ENCODE results near the gene CFAP97D2. TPM values are rescaled to one million over a fixed set of nuclear protein-coding genes. Genes with fewer than 3 reads are reported as not detected.
"Not testable (repeated sequence)": the region's sequence is repeated elsewhere in the genome, so short reads cannot be mapped to it uniquely, and the experiment has no call there.

Gene CFAP97D2
- polyA plus RNA-seq, 1 donor: 0.06 TPM

- H3K4me3 ChIP-seq (ENCODE audit: low read length): peak within 1 kb of the TSS; percentile 91
- peaks cover 3% of the 10 kb centered on the region for H3K9me3 ChIP-seq (ENCODE audit: control insufficient read depth, low read depth, low read length)
- peaks cover 13% of the 10 kb centered on the region for H3K4me1 ChIP-seq (ENCODE audit: control insufficient read depth, insufficient read depth, low read length)
- peaks cover 29% of the 10 kb centered on the region for H3K36me3 ChIP-seq (ENCODE audit: control insufficient read depth, insufficient read depth, low read length)
- WGBS (ENCODE audit: insufficient coverage, low lambda C conversion rate): no CpG with 5 or more reads among the region's 76 CpGs
- peak; percentile 86 to 94 for DNase-seq
- H3K27me3 ChIP-seq (ENCODE audit: control insufficient read depth, insufficient read depth, low read length): no peaks in the 10 kb centered on the region
- H3K27ac ChIP-seq (ENCODE audit: low read length): peak within 1 kb of the TSS; percentile 95
These were observed 55.8 kb downstream of the CFAP97D2 start, which contains the start of gene CDC16 for GRCh38 chr13:114234645-114235421. Gene CDC16 (plus strand): TSS chr13:114234897. CDS start chr13:114235085, 188 bp downstream.

DNA sequence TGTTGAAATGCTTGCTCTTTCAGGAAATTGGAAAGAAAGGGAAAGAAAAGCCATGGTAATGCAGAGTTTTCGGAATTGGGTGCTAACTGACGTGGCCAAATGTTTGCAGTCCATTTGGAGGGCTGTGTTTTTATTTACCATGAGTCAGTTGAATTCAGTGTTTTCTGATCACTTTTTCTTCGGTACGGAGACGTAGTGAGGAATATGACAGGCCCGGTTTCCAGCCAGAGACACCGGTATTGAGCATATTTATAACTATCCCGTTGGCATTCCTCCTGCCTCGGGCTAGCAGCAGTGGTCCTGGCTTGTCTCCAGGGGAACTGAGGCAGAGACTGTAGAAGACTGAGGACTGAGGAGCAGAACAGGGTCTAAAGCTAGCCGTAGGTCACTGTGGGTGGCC, 56.6 kb downstream of the CFAP97D2 start:
- DNase-seq: no peak
- Histone ChIP-seq H3K4me3 (ENCODE audit: low read length) (peak overlapping the region; percentile 91), H3K4me1 (ENCODE audit: control insufficient read depth, insufficient read depth, low read length) (peaks cover 6% of the 10 kb centered on the region), H3K9me3 (ENCODE audit: control insufficient read depth, low read depth, low read length) (peaks cover 3% of the 10 kb centered on the region), H3K27ac (ENCODE audit: low read length) (peak overlapping the region; percentile 95), H3K27me3 (ENCODE audit: control insufficient read depth, insufficient read depth, low read length) (no peaks in the 10 kb centered on the region), H3K36me3 (ENCODE audit: control insufficient read depth, insufficient read depth, low read length) (peaks cover 34% of the 10 kb centered on the region)
- WGBS (ENCODE audit: insufficient coverage, low lambda C conversion rate): no CpG with 5 or more reads among the region's 10 CpGs

GRCh38 chr13:114236227-114236626, 57.2 kb downstream of the CFAP97D2 start:
- peak overlapping the region; percentile 91 for H3K4me3 ChIP-seq (ENCODE audit: low read length)
- no peak for DNase-seq
- WGBS (ENCODE audit: insufficient coverage, low lambda C conversion rate): 65% methylated on average over 4 of the region's 4 CpGs
- peaks cover 3% of the 10 kb centered on the region for H3K4me1 ChIP-seq (ENCODE audit: control insufficient read depth, insufficient read depth, low read length)
- H3K27ac ChIP-seq (ENCODE audit: low read length): no peak overlapping the region
- no peaks in the 10 kb centered on the region for H3K27me3 ChIP-seq (ENCODE audit: control insufficient read depth, insufficient read depth, low read length)
- peaks cover 3% of the 10 kb centered on the region for H3K9me3 ChIP-seq (ENCODE audit: control insufficient read depth, low read depth, low read length)
- peaks cover 38% of the 10 kb centered on the region for H3K36me3 ChIP-seq (ENCODE audit: control insufficient read depth, insufficient read depth, low read length)

DNA sequence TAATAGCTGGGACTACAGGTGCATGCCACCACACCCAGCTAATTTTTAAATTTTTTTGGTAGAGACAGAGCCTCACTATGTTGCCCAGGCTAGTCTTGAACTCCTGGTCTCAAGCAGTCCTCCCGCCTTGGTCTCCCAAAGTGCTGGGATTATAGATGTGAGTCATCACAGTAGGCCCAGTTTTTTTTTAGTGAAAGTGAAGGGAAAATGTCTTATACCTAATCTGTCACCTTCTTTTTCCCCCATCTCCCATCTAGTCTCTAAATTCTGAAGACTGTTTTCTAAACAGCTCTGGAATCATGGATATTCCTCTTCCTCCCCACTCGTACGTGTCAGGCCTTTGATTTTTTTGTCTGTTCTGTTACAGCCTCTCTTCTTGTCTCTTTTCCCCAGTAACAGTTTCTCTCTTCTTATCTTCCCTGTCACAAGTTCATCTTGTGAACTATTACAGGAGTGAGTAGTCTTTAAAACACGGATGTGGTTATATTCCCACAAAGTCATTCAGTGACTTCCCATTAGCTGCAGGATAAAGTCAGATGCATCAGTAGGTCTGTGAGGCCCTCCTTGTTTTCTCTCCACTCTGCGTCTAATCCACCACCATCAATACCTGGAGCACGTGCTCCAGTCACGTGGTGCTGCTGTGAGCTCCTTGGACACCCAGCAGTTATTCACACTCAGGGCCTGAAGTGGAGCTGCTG, 58.5 kb downstream of the CFAP97D2 start:
- Histone ChIP-seq H3K36me3 (ENCODE audit: control insufficient read depth, insufficient read depth, low read length) (peaks cover 52% of the 10 kb centered on the region), H3K4me3 (ENCODE audit: low read length) (no peak overlapping the region), H3K27me3 (ENCODE audit: control insufficient read depth, insufficient read depth, low read length) (no peaks in the 10 kb centered on the region), H3K4me1 (ENCODE audit: control insufficient read depth, insufficient read depth, low read length) (peaks cover 3% of the 10 kb centered on the region), H3K27ac (ENCODE audit: low read length) (no peak overlapping the region), H3K9me3 (ENCODE audit: control insufficient read depth, low read depth, low read length) (peaks cover 3% of the 10 kb centered on the region)
- DNase-seq: no peak
- WGBS (ENCODE audit: insufficient coverage, low lambda C conversion rate): 87% methylated on average over 3 of the region's 7 CpGs

DNA sequence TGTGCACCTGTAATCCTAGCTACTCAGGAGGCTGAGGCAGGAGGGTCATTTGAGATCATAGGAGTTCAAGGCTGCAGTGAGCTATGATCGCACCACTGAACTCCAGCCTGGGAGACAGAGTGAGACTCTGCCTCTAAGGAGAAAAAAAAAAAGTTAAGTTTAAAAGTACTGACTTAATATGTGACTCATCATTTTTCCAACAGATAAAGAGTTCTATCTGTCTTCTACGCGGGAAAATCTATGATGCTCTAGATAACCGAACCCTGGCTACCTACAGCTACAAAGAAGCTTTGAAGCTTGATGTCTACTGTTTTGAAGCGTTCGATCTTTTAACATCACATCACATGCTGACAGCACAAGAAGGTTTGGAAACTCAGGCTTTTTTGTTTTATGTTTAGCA, 62.9 kb downstream of the CFAP97D2 start:
- DNase-seq: no peak
- Histone ChIP-seq H3K27me3 (ENCODE audit: control insufficient read depth, insufficient read depth, low read length) (no peaks in the 10 kb centered on the region), H3K9me3 (ENCODE audit: control insufficient read depth, low read depth, low read length) (no peaks in the 10 kb centered on the region), H3K4me3 (ENCODE audit: low read length) (no peak overlapping the region), H3K36me3 (ENCODE audit: control insufficient read depth, insufficient read depth, low read length) (peaks cover 82% of the 10 kb centered on the region), H3K4me1 (ENCODE audit: control insufficient read depth, insufficient read depth, low read length) (no peaks in the 10 kb centered on the region), H3K27ac (ENCODE audit: low read length) (no peak overlapping the region)
- WGBS (ENCODE audit: insufficient coverage, low lambda C conversion rate): 80% methylated on average over 1 of the region's 6 CpGs

GRCh38 chr13:114243971-114244370, 64.9 kb downstream of the CFAP97D2 start:
- H3K36me3 ChIP-seq (ENCODE audit: control insufficient read depth, insufficient read depth, low read length): peaks cover 84% of the 10 kb centered on the region
- no CpG with 5 or more reads among the region's 3 CpGs for whole genome bisulfite sequencing (ENCODE audit: insufficient coverage, low lambda C conversion rate)
- no peaks in the 10 kb centered on the region for H3K27me3 ChIP-seq (ENCODE audit: control insufficient read depth, insufficient read depth, low read length)

DNA sequence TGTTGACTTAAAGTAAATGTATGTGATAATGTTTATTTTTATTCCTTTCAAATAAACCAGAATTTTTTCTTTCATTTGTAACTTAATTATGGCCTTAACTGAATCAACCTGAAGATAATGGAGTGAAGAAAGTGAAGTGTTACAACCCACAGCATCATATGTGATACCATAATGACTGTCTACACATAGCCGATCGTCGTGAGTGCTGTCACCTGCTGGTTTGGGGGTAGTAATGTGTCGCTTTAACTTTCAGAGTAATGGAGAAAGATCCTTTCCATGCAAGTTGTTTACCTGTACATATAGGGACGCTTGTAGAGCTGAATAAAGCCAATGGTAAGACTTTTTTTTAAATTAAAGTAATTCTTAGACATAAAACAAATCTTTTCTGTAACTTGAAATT, 65.6 kb downstream of the CFAP97D2 start:
- H3K27me3 ChIP-seq (ENCODE audit: control insufficient read depth, insufficient read depth, low read length): no peaks in the 10 kb centered on the region
- H3K9me3 ChIP-seq (ENCODE audit: control insufficient read depth, low read depth, low read length): no peaks in the 10 kb centered on the region
- no peak for DNase-seq
- peaks cover 81% of the 10 kb centered on the region for H3K36me3 ChIP-seq (ENCODE audit: control insufficient read depth, insufficient read depth, low read length)
- no peak overlapping the region for H3K27ac ChIP-seq (ENCODE audit: low read length)
- no peaks in the 10 kb centered on the region for H3K4me1 ChIP-seq (ENCODE audit: control insufficient read depth, insufficient read depth, low read length)
- no peak overlapping the region for H3K4me3 ChIP-seq (ENCODE audit: low read length)
- no CpG with 5 or more reads among the region's 5 CpGs for WGBS (ENCODE audit: insufficient coverage, low lambda C conversion rate)

More at GRCh38 chr13:114243971-114244370, 64.9 kb downstream of the CFAP97D2 start:
- H3K4me3 ChIP-seq (ENCODE audit: low read length): no peak overlapping the region
- no peak for DNase-seq
- H3K27ac ChIP-seq (ENCODE audit: low read length): no peak overlapping the region
- H3K4me1 ChIP-seq (ENCODE audit: control insufficient read depth, insufficient read depth, low read length): no peaks in the 10 kb centered on the region
- no peaks in the 10 kb centered on the region for H3K9me3 ChIP-seq (ENCODE audit: control insufficient read depth, low read depth, low read length)

- DNase-seq: no peak
- no peaks in the 10 kb centered on the region for H3K9me3 ChIP-seq (ENCODE audit: control insufficient read depth, low read depth, low read length)
- H3K4me3 ChIP-seq (ENCODE audit: low read length): no peak overlapping the region
- WGBS (ENCODE audit: insufficient coverage, low lambda C conversion rate): 80% methylated on average over 1 of the region's 3 CpGs
- no peaks in the 10 kb centered on the region for H3K27me3 ChIP-seq (ENCODE audit: control insufficient read depth, insufficient read depth, low read length)
- peaks cover 83% of the 10 kb centered on the region for H3K36me3 ChIP-seq (ENCODE audit: control insufficient read depth, insufficient read depth, low read length)
- no peaks in the 10 kb centered on the region for H3K4me1 ChIP-seq (ENCODE audit: control insufficient read depth, insufficient read depth, low read length)
- no peak overlapping the region for H3K27ac ChIP-seq (ENCODE audit: low read length)
These were observed 69.0 kb downstream of the CFAP97D2 start for GRCh38 chr13:114248011-114248410.

- Histone ChIP-seq H3K4me1 (ENCODE audit: control insufficient read depth, insufficient read depth, low read length) (no peaks in the 10 kb centered on the region), H3K36me3 (ENCODE audit: control insufficient read depth, insufficient read depth, low read length) (peaks cover 76% of the 10 kb centered on the region), H3K4me3 (ENCODE audit: low read length) (no peak overlapping the region), H3K9me3 (ENCODE audit: control insufficient read depth, low read depth, low read length) (no peaks in the 10 kb centered on the region), H3K27me3 (ENCODE audit: control insufficient read depth, insufficient read depth, low read length) (no peaks in the 10 kb centered on the region), H3K27ac (ENCODE audit: low read length) (no peak overlapping the region)
- WGBS (ENCODE audit: insufficient coverage, low lambda C conversion rate): 100% methylated on average over 1 of the region's 7 CpGs
- DNase-seq: no peak
These were observed 70.0 kb downstream of the CFAP97D2 start for GRCh38 chr13:114249077-114249476.

GRCh38 chr13:114251639-114252440, 72.8 kb downstream of the CFAP97D2 start:
- H3K36me3 ChIP-seq (ENCODE audit: control insufficient read depth, insufficient read depth, low read length): peaks cover 70% of the 10 kb centered on the region

More at GRCh38 chr13:114251639-114252440, 72.8 kb downstream of the CFAP97D2 start:
- not testable (repeated sequence) for H3K27me3 ChIP-seq (ENCODE audit: control insufficient read depth, insufficient read depth, low read length); H3K9me3 ChIP-seq (ENCODE audit: control insufficient read depth, low read depth, low read length); DNase-seq; H3K27ac ChIP-seq (ENCODE audit: low read length); H3K4me1 ChIP-seq (ENCODE audit: control insufficient read depth, insufficient read depth, low read length); H3K4me3 ChIP-seq (ENCODE audit: low read length)
- no CpG with 5 or more reads among the region's 1 CpG for WGBS (ENCODE audit: insufficient coverage, low lambda C conversion rate)
